ENCODE results near the gene OPA3. TPM values are rescaled to one million over a fixed set of nuclear protein-coding genes. Genes with fewer than 3 reads are reported as not detected.

OPA3 gene
- total and polyA plus RNA-seq, 2 donors from 2014 or later = 8.1 to 19.1 TPM

GRCh38 chr19:45528744-45529419 lies 55.7 kb downstream of the OPA3 start:
- Histone ChIP-seq H3K27ac (ENCODE audit: low read depth in 2 of 2, low read length in 2 of 2) (no peak overlapping the region), H3K4me1 (ENCODE audit: control insufficient read depth in 2 of 3, insufficient read depth in 2 of 3, low read depth in 1 of 3, low read length in 3 of 3) (peaks cover 0 to 7% (median 0%) of the 10 kb centered on the region in 3 donors), H3K9ac (ENCODE audit: low read length in 3 of 3) (no peak overlapping the region), H3K36me3 (ENCODE audit: control insufficient read depth in 2 of 3, insufficient read depth in 3 of 3, low read length in 3 of 3) (peaks cover 4 to 13% (median 5%) of the 10 kb centered on the region in 3 donors), H3K4me3 (ENCODE audit: low read length in 3 of 3) (peak overlapping the region; percentile 12 to 53 (median 36)), H3K27me3 (ENCODE audit: control insufficient read depth, insufficient read depth, low read length) (peaks cover 2% of the 10 kb centered on the region), H3K9me3 (ENCODE audit: control insufficient read depth in 2 of 3, insufficient read depth in 1 of 3, low read length in 3 of 3) (no peaks in the 10 kb centered on the region)
- intact Hi-C loops (cut with DNase I) = no loop called here
- no peak for TF ChIP-seq CTCF (IDR thresholded peaks at IDR 0.05; ENCODE audit: borderline replicate concordance, extremely low read depth, insufficient read depth)
- FAIRE-seq (no peak), DNase-seq (peak in 4 of 5 donors; percentile 51 to 85 (median 64))

- Histone ChIP-seq H3K27ac (ENCODE audit: low read depth in 2 of 2, low read length in 2 of 2) (no peak overlapping the region), H3K4me1 (ENCODE audit: control insufficient read depth in 2 of 3, insufficient read depth in 2 of 3, low read depth in 1 of 3, low read length in 3 of 3) (peaks cover 0 to 7% (median 0%) of the 10 kb centered on the region in 3 donors), H3K9ac (ENCODE audit: low read length in 3 of 3) (no peak overlapping the region), H3K9me3 (ENCODE audit: control insufficient read depth in 2 of 3, insufficient read depth in 1 of 3, low read length in 3 of 3) (no peaks in the 10 kb centered on the region), H3K27me3 (ENCODE audit: control insufficient read depth, insufficient read depth, low read length) (peaks cover 2% of the 10 kb centered on the region), H3K36me3 (ENCODE audit: control insufficient read depth in 2 of 3, insufficient read depth in 3 of 3, low read length in 3 of 3) (peaks cover 4 to 13% (median 5%) of the 10 kb centered on the region in 3 donors), H3K4me3 (ENCODE audit: low read length in 3 of 3) (peak overlapping the region; percentile 12 to 51 (median 36))
- TF ChIP-seq CTCF (IDR thresholded peaks at IDR 0.05; ENCODE audit: borderline replicate concordance, extremely low read depth, insufficient read depth) = no peak
- intact Hi-C loops (cut with DNase I) = no loop called here
- FAIRE-seq = no peak
- peak in 2 of 5 donors; percentile 20 to 78 for DNase-seq
Observed at GRCh38 chr19:45528149-45528743, 56.4 kb downstream of the OPA3 start.

GRCh38 chr19:45527731-45528130 lies 56.9 kb downstream of the OPA3 start:
- peaks cover 0 to 7% (median 0%) of the 10 kb centered on the region in 3 donors for H3K4me1 ChIP-seq (ENCODE audit: control insufficient read depth in 2 of 3, insufficient read depth in 2 of 3, low read depth in 1 of 3, low read length in 3 of 3)
- H3K36me3 ChIP-seq (ENCODE audit: control insufficient read depth in 2 of 3, insufficient read depth in 3 of 3, low read length in 3 of 3) = peaks cover 4 to 13% (median 5%) of the 10 kb centered on the region in 3 donors
- no peak overlapping the region for H3K9ac ChIP-seq (ENCODE audit: low read length in 3 of 3)
- no peaks in the 10 kb centered on the region for H3K9me3 ChIP-seq (ENCODE audit: control insufficient read depth in 2 of 3, insufficient read depth in 1 of 3, low read length in 3 of 3)
- peak in 1 of 5 donors; percentile 73 for DNase-seq
- intact Hi-C loops (cut with DNase I) = no loop called here
- no peak overlapping the region for H3K4me3 ChIP-seq (ENCODE audit: low read length in 3 of 3)
- peak overlapping the region in 1 of 2 donors; percentile 25 for H3K27ac ChIP-seq (ENCODE audit: low read depth in 2 of 2, low read length in 2 of 2)
- H3K27me3 ChIP-seq (ENCODE audit: control insufficient read depth, insufficient read depth, low read length) = peaks cover 2% of the 10 kb centered on the region
- TF ChIP-seq CTCF (IDR thresholded peaks at IDR 0.05; ENCODE audit: borderline replicate concordance, extremely low read depth, insufficient read depth) = no peak
- no peak for FAIRE-seq
